GM12873 (cell line): ENCODE measurements around the gene ATG10.

Experiments
- TF ChIP-seq, protein P1 (sequence below): IDR thresholded peaks from 2 replicates; pipeline ENCODE4 v1.5.1; 2012; ENCODE audit warnings: low read depth, mild to moderate bottlenecking, moderate library complexity, low read length, control low read depth; ENCODE audit not compliant: insufficient read depth; ENCODE audit errors: missing control alignments

Gene ATG10

DNA sequence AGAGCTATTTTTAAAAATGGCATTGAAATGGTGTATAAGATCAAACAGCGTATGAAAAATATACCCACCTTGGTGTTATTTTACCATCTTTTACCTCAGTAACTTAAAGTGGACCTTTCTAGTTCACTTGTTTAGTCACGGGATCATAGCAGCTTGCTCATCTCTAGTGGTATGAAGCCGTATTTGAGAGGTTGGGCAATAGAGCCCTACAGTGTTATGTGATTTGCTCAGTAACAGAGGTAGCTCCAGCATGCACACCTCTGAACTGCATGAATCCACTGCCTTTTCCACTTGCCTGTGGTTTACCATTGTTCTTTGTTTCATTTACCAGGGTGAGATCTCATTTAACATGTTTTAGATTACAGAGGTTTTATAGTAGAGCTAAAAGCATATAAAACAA is 134.4 kb downstream of the ATG10 start:
- TF ChIP-seq, protein P1, sequence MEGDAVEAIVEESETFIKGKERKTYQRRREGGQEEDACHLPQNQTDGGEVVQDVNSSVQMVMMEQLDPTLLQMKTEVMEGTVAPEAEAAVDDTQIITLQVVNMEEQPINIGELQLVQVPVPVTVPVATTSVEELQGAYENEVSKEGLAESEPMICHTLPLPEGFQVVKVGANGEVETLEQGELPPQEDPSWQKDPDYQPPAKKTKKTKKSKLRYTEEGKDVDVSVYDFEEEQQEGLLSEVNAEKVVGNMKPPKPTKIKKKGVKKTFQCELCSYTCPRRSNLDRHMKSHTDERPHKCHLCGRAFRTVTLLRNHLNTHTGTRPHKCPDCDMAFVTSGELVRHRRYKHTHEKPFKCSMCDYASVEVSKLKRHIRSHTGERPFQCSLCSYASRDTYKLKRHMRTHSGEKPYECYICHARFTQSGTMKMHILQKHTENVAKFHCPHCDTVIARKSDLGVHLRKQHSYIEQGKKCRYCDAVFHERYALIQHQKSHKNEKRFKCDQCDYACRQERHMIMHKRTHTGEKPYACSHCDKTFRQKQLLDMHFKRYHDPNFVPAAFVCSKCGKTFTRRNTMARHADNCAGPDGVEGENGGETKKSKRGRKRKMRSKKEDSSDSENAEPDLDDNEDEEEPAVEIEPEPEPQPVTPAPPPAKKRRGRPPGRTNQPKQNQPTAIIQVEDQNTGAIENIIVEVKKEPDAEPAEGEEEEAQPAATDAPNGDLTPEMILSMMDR: no peak

DNA sequence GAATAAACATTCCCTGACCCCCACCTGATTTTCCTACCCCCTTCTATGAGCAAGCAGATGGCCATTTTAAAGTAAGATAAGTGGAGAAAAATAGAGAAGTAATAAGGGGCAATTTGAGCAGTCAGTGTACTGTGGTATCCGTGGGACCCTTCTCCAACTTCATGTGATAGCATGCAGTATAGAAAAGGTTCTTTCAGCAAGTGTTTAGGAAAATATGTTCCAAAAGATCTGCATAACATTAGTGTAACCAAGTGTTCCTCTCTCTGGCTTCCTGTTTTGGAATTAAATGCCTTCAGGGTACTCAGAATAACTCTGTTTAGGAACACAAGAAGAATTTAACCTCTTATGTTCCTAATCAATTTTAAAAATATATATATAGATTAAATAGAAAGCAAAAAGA is 134.9 kb downstream of the ATG10 start:
- TF ChIP-seq, protein P1: no peak

DNA sequence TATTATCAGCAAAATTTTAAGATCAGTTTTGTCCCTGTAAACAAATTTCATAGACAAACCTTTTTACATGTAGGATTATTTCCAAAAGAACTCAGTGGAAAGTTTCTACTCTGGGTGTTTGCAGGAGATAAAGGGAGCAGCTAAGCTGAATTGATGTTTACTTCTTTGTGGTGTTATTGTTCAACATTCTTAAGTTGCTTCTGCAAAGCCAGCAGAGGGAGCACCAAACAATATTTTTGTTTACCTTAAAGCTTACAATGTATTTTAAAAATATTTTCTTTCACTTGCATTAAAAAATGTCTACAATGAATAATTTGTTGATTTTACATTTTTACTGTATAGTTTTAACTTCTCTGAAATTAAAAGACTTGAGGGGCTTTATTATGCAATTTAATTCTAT is 135.4 kb downstream of the ATG10 start:
- TF ChIP-seq, protein P1: peak; percentile 46

GRCh38 chr5:82109013-82109412 is 137.2 kb downstream of the ATG10 start:
- TF ChIP-seq, protein P1: no peak

- TF ChIP-seq, protein P1: no peak
Observed at GRCh38 chr5:82111191-82111590, 139.4 kb downstream of the ATG10 start.

DNA sequence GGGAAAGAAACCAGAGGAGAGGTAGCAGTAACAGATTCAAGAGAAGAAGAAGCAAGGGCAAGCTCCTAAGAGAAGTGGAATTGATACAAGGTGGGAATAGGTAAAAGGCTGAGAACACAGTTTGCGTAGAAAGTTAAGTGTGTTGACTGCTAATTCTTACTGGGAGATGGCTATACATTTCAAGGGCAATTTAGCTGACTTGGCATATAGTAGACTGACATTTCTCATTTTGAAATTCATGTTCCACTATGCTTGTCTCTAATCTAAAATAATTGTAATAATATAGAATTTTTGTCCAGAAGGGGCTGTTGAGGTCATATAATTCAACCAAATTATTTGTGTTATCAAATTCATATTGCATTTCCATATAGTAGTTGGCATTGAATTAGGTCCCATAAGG is 144.0 kb downstream of the ATG10 start:
- TF ChIP-seq, protein P1: no peak

- TF ChIP-seq, protein P1: no peak
Observed at GRCh38 chr5:82119889-82120288, 148.1 kb downstream of the ATG10 start.

GRCh38 chr5:82129723-82130285 is 158.0 kb downstream of the ATG10 start:
- TF ChIP-seq, protein P1: no peak
